Measurements from ENCODE around the gene IGSF9B.

GRCh38 chr11:133966172-133966651 lies 9.4 kb upstream of the IGSF9B start:
- TF ChIP-seq, protein P1, sequence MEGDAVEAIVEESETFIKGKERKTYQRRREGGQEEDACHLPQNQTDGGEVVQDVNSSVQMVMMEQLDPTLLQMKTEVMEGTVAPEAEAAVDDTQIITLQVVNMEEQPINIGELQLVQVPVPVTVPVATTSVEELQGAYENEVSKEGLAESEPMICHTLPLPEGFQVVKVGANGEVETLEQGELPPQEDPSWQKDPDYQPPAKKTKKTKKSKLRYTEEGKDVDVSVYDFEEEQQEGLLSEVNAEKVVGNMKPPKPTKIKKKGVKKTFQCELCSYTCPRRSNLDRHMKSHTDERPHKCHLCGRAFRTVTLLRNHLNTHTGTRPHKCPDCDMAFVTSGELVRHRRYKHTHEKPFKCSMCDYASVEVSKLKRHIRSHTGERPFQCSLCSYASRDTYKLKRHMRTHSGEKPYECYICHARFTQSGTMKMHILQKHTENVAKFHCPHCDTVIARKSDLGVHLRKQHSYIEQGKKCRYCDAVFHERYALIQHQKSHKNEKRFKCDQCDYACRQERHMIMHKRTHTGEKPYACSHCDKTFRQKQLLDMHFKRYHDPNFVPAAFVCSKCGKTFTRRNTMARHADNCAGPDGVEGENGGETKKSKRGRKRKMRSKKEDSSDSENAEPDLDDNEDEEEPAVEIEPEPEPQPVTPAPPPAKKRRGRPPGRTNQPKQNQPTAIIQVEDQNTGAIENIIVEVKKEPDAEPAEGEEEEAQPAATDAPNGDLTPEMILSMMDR (IDR thresholded peaks at IDR 0.05; ENCODE audit: low read depth, low read length, missing input control) = no peak
- TF ChIP-seq ZBTB33 (IDR thresholded peaks at IDR 0.05) (no peak), MAX (IDR thresholded peaks at IDR 0.05) (no peak), YY1 (IDR thresholded peaks at IDR 0.05) (no peak), RAD21 (IDR thresholded peaks at IDR 0.05) (no peak), EGR1 (IDR thresholded peaks at IDR 0.05; ENCODE audit: low read depth in 2 of 2) (no peak), JUND (IDR thresholded peaks at IDR 0.05) (no peak), SP1 (IDR thresholded peaks at IDR 0.05) (no peak), ATF3 (IDR thresholded peaks at IDR 0.05) (no peak), HNF4G (IDR thresholded peaks at IDR 0.05) (no peak), TAF1 (conservative IDR thresholded peaks at IDR 0.05) (no peak), HNF4A (conservative IDR thresholded peaks at IDR 0.05) (no peak), NR2F2 (IDR thresholded peaks at IDR 0.05) (no peak)
- TF ChIP-seq, protein P2, sequence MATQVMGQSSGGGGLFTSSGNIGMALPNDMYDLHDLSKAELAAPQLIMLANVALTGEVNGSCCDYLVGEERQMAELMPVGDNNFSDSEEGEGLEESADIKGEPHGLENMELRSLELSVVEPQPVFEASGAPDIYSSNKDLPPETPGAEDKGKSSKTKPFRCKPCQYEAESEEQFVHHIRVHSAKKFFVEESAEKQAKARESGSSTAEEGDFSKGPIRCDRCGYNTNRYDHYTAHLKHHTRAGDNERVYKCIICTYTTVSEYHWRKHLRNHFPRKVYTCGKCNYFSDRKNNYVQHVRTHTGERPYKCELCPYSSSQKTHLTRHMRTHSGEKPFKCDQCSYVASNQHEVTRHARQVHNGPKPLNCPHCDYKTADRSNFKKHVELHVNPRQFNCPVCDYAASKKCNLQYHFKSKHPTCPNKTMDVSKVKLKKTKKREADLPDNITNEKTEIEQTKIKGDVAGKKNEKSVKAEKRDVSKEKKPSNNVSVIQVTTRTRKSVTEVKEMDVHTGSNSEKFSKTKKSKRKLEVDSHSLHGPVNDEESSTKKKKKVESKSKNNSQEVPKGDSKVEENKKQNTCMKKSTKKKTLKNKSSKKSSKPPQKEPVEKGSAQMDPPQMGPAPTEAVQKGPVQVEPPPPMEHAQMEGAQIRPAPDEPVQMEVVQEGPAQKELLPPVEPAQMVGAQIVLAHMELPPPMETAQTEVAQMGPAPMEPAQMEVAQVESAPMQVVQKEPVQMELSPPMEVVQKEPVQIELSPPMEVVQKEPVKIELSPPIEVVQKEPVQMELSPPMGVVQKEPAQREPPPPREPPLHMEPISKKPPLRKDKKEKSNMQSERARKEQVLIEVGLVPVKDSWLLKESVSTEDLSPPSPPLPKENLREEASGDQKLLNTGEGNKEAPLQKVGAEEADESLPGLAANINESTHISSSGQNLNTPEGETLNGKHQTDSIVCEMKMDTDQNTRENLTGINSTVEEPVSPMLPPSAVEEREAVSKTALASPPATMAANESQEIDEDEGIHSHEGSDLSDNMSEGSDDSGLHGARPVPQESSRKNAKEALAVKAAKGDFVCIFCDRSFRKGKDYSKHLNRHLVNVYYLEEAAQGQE (IDR thresholded peaks at IDR 0.05) = no peak

Measured in liver (tissue), 3 donors.